HL-60 (cell line): Measurements from ENCODE around the gene AFF3.

Experiments used
- CTCF ChIP-seq: IDR thresholded peaks from one replicate; pipeline ENCODE4 v1.5.1; 2011; ENCODE audit warnings: low read length, control low read depth, inconsistent platforms; ENCODE audit not compliant: insufficient read depth
- POLR2AphosphoS5 ChIP-seq: IDR thresholded peaks from 2 replicates; pipeline ENCODE4 v1.6.1; 2012; ENCODE audit warnings: low read depth
- SPI1 ChIP-seq: IDR thresholded peaks from 2 replicates; pipeline ENCODE4 v1.6.1; 2012; ENCODE audit warnings: low read depth, mild to moderate bottlenecking, borderline replicate concordance

GRCh38 chr2:100185105-100185504 is 42.7 kb upstream of the AFF3 start:
- TF ChIP-seq CTCF (no peak), POLR2AphosphoS5 (no peak), SPI1 (no peak)
